Subcutaneous adipose tissue (tissue), 4 donors: ENCODE results near the gene RPS2. TPM values are rescaled to one million over a fixed set of nuclear protein-coding genes. Genes with fewer than 3 reads are reported as not detected.

Experiments
- total RNA-seq, 4 donors: library from RNA; depleted of rRNA; stranded (reverse); fragments of >200 nt; gene quantifications; one replicate each; pipeline ENCODE4 v1.1.0, GENCODE V29; 2016
- TF ChIP-seq, protein P1 (sequence below): fragments of 450-650 bp; IDR thresholded peaks from one replicate; pipeline ENCODE4 v1.5.1; 2016; ENCODE audit warnings: low read depth, mild to moderate bottlenecking, control low read depth, antibody characterized with exemption, moderate library complexity

RPS2 gene
- total RNA-seq, 4 donors from 2014 or later = 1,492 to 1,850 (median 1,797) TPM

DNA sequence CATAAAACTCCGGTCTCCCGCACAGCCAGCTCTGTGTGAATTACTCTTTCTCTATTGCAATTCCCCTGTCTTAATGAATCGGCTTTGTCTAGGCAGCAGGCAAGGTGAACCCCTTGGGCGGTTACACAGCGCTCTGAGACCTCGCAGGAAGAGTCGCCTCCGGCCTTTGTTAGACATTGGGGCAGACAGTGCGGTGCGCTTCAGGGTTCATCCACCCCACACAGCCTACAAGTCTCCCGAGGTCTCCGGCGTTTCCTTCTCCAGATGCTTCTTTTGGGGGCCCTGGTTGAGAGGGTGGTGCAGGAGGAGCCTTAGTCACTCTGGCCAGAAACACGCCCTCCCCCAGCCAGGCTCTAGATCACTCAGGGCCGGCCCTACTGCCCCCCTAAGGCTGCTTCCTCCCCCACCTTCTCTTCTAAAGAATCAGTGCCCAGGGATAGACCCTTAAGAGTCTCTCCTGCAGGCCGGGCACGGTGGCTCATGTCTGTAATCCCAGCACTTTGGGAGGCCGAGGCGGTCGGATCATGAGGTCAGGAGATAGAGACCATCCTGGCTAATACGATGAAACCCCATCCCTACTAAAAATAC is 19.9 kb downstream of the RPS2 start:
- TF ChIP-seq, protein P1, sequence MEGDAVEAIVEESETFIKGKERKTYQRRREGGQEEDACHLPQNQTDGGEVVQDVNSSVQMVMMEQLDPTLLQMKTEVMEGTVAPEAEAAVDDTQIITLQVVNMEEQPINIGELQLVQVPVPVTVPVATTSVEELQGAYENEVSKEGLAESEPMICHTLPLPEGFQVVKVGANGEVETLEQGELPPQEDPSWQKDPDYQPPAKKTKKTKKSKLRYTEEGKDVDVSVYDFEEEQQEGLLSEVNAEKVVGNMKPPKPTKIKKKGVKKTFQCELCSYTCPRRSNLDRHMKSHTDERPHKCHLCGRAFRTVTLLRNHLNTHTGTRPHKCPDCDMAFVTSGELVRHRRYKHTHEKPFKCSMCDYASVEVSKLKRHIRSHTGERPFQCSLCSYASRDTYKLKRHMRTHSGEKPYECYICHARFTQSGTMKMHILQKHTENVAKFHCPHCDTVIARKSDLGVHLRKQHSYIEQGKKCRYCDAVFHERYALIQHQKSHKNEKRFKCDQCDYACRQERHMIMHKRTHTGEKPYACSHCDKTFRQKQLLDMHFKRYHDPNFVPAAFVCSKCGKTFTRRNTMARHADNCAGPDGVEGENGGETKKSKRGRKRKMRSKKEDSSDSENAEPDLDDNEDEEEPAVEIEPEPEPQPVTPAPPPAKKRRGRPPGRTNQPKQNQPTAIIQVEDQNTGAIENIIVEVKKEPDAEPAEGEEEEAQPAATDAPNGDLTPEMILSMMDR = no peak

DNA sequence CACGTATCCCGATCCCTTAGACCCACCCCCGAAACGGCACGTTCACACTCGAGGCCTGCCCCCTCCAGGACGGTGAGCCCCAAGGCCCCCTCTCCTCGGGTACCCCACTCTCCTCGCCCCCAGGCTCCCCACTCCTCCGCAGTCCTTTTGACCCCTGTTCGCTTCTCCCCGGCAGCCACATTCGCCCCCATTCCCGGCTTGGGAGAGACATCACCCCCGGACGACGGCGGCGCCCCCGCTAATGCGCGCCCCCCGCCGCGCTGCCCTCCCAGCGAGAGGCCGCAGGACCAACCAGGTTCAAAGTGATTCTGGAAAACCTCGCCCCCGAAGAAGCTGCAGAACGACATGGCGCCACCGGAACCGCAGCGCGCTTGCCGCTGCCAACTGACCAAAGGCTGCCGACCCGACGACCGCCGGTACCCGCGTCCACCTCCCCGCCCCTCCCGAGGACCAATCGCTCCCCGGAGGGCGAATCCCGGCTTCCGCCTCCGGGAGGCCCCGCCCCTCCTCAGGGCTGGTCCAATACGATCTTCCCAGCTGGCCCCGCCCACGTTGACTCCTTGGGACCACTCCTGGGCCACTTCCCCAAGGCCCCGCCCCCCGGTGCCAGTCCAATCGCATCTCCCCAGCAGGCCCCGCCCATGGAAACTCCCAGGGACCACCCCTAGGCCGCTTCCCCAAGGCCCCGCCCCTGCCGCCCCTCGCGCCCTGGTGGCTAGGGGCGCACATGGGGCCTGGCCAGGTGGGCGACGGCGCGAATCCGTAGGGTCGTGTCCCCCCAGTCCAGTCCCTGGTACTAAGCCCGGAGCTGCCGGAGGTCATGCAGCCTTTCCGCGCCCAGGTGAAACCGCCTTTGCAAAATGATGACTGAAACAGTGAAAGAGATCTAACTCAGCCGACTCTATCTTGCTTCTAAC is 21.6 kb downstream of the RPS2 start, which contains the start of gene MSRB1:
TSS of gene MSRB1 (minus strand) at position 390 of the 917 bp plus-strand sequence. CDS start at position 347, 43 bp downstream.
- TF ChIP-seq, protein P1 = no peak

DNA sequence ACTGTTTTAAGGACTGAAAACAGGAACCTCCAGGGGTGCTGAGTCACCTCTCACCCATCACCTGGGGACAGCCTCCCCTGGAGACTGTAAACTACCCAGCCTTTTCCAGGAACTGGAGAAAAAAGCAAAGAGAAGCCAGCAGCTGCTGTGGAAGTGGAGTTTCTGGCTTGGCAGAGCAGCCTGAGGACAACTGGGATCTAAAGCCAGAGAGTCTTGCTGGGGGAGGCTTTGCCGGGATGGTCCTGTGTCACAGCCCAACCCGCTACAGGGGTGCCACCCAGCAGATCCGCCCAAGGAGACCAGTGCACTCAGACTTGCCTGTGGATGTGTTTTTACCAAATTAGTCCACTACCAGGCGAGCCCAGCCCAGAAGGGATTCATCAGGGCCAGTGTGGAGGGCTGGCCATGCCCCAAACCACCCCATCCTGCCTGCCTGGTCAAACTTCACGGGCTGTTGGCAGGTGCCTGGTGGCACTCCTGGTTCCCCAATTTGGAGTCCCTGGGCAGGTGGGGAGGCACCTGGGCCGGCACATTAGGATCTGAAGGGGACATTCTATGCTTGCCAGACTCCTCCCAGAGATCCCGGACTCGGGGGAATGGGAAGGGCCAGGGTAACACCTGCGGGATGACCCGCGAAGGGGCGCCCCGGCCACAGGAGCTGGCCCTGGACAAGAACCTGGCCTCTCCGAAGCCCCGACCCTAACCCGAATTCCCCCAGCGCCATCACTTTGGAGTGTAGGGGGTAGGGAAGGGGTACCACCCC is 22.4 kb downstream of the RPS2 start:
- TF ChIP-seq, protein P1 = no peak

DNA sequence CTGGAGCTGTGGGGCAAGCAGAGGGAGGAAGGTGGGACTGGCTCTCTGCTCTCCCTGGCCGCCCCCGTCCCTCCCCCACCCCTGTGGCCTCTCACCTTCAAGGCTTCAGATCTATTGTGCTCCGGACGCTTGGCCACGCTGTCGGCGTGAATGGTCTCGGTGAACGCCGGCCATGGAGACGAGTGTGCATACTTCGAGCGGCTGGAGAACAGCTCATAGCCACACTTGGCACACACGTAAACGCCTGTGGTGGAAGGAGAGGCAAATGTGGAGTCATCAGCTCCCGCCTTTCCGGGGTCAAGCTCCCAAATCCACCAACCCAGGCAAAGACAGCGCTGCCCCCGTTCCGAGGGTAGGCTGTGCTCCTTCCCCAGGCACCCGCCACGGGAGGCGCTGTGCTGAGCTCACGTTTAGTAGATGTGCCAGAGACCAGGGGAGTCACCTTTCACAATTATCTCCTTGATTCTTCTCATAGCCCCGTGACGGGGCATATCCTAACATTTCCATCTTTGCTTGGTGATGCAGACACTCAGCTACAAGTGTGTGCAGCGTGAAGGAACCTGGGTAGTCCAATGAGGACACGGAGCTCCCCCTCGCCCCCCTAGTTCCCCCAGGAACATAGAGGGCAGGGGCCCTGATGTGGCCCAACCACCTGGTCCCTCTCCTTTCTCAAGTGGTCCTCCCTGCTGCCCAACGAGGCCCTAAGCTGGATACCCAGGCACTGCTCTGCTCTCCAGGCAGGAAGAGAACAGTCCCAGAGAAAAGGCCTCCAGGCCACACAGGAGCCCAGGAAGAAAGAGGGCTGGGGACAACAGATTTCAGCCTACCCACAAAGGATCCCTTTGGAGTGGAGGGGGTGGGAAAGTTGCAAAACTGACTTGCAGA is 23.2 kb downstream of the RPS2 start:
- TF ChIP-seq, protein P1 = no peak

DNA sequence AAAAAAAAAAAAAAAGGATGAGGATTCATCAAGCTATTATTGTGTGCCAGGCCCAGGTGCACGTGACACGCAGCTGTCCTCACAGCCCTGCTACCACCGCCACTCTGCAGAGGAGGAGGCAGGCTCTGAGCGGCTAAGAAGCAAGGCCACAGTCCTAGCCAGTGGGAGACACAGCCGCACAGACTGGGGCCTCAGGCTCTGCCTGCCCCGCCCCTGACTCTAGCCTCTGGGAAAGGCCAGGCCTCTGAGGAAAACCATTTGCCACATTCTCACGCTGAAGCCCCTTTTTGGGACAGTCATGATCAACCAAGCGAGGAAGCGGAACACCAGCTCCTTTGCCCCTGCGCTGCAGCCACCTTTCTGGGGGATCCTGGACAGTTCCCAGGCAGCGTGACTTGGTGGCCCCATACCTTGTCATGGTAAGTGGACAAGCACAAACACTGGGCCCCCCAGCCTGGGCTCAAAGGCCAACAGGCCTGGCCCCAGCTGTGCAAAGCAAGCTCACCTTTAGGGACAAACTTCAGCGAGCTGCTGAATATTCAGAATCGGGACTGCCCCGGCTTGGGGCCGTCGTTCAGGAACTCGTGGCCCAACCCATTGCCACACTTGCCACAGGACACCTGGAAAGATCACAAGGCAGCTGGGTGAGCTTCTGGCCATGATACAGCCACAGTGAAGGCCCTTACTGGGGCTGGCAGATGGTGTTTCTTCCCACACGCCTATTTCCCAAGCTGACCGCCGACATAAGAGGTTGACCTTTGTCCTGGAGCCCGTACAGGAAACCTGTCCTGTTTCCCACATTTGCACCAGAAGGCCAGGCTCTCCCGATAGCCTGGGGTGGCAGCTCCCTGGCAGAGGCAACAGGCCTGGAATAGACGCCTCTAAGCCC is 24.1 kb downstream of the RPS2 start:
- TF ChIP-seq, protein P1 = no peak

DNA sequence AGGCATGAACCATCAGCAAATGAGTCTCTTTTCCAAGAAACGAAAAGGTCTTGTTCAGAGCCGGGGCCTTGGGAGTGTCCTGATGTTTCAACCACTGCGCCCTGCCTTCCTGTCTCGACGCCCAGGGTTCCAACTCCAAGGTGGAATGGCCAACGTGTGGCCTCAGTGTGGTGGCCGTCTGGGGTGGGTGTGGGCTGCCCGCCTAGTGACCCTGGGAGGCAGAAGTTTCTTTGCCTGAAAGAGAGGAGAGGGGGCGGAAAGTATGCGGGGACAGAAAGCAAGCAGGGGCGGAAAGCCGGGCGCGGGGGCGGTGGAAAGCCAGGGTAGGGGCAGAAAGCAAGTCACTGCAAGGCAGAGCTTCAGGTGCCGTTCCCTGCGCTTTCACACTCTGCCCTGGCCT is 25.7 kb downstream of the RPS2 start:
- TF ChIP-seq, protein P1 = no peak
